Adipose tissue (tissue), 3 donors: ENCODE data around the gene AFF2. TPM values are rescaled to one million over a fixed set of nuclear protein-coding genes. Genes with fewer than 3 reads are reported as not detected.

Experiments used
- H3K27ac ChIP-seq: one replicate; pipeline ENCODE4 v1.5.1; 2013; ENCODE audit warnings: low read depth, low read length
- WGBS, 3 donors: extraction: QIAGEN DNeasy Blood & Tissue Kit; methylation state at CpG; one replicate each; pipeline ENCODE4 v1.1.7; 2013; 5-methylcytosine and 5-hydroxymethylcytosine counted together
- polyA plus RNA-seq, 3 donors: library from polyadenylated mRNA; stranded (reverse); fragments of 200-250 nt; gene quantifications; one replicate each; pipeline ENCODE4 v1.2.3, GENCODE V29; 2013
- donor health status: healthy with polysubstance abuse.
- donor health status: Bipolar disorder and iron deficiency.
- donor health status: healthy.

The AFF2 gene
- polyA plus RNA-seq, 3 donors, result 0.13 to 2.5 (median 2.0) TPM

DNA sequence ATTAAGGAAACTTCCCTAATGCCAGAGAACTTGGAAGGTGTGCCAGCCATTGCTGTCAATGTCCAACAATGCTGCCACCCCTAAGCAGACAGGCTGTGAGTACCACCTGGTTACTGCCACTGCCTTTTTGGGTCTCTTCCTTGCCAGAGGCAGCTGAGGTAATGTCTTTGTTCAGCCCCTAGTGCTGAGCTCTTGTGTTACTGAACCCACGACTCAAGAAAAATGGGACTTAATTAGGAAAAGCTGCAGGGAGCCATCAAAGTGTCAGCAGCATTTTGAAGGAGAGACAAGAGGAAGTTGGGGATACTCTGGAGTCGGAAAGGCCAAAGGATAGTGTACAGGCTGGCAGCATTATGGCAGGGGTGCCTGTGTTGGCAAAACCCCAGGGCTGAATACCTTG lies 283.7 kb downstream of the AFF2 start:
- 49 to 77% (median 74%) methylated on average over 2 of the region's 2 CpGs for WGBS, 3 donors
- no peak overlapping the region for H3K27ac ChIP-seq

DNA sequence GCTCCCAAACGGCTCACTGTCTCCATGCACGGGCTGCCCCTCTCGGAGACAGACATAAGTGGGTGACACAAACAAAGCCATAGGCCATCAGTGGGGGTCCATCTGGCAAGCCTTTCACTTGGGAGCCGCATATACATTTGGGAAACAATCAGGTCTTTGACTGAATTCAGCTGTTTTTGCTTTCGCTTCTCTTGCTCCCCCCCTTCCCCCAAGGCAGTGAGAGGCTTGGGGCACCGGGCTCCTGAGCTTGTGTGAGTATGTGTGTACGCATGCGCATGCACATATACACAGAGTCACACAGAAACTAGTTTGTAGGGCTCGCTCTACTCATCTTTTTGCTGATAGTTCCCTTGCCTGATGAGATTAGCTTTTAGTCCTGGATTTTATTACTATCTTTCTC lies 284.4 kb downstream of the AFF2 start:
- WGBS, 3 donors, result 57 to 80% (median 70%) methylated on average over 9 of the region's 9 CpGs
- no peak overlapping the region for H3K27ac ChIP-seq

DNA sequence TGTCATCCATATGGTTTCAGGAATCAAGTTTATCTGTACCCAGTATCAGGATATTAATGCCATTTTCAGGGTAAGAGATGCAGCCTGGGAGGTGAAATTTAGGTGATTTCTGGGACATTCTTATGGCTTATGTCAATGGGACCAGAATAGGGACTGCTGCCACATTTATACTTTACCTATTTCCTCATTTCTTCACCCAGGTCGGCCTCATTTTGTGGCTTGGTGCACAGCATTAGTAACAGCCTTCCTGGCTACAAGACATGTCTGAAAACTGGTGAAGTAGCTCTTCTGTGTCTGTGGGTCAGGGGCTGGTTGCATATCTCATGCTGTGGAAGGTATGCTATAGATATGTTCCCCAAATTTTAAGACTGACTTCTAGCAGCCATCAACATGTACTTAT lies 284.8 kb downstream of the AFF2 start:
- WGBS, 3 donors, result 46 to 63% (median 55%) methylated on average over 1 of the region's 1 CpG

DNA sequence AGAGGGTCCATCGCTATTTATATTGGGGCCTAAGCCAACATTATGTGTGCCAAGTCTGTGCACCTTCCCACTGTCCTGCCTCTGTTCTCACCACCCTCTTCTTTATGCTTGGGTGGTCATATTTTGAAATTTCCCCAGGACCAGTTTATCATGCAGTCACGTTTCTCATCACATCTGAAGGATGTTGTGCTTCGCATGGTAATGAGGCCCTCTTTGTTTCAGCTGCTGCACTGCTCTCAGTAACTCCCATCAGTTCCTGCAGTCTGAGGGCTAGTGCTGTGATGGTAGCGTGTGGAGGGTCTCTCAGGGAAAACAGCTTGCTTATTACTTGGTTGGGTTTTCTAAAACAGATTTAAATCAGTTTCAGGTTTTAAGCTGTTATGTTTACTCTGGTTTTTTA lies 288.0 kb downstream of the AFF2 start:
- H3K27ac ChIP-seq, result no peak overlapping the region
- WGBS, 3 donors, result 64 to 83% (median 69%) methylated on average over 4 of the region's 4 CpGs

More for the DNA sequence above, 284.8 kb downstream of the AFF2 start:
- H3K27ac ChIP-seq, result no peak overlapping the region

DNA sequence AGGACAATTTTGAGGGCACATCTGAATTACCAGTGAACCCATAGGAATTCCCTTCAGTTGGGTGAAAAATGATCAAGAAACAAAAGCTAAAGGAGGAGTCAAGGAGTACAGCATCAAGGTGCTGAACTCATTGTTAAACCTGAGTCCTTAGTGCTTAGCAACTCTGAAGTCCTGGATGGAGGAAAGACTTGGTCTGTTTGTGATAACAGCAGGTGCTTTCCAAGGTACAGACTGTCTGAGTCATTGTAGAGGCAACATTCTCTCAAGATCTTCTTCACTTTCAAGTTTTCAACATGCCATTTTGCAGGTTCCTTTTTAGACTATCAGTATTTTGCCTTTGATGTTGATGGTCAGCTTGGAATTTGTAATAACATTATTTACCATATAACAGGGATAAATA lies 293.9 kb downstream of the AFF2 start:
- H3K27ac ChIP-seq, result no peak overlapping the region

DNA sequence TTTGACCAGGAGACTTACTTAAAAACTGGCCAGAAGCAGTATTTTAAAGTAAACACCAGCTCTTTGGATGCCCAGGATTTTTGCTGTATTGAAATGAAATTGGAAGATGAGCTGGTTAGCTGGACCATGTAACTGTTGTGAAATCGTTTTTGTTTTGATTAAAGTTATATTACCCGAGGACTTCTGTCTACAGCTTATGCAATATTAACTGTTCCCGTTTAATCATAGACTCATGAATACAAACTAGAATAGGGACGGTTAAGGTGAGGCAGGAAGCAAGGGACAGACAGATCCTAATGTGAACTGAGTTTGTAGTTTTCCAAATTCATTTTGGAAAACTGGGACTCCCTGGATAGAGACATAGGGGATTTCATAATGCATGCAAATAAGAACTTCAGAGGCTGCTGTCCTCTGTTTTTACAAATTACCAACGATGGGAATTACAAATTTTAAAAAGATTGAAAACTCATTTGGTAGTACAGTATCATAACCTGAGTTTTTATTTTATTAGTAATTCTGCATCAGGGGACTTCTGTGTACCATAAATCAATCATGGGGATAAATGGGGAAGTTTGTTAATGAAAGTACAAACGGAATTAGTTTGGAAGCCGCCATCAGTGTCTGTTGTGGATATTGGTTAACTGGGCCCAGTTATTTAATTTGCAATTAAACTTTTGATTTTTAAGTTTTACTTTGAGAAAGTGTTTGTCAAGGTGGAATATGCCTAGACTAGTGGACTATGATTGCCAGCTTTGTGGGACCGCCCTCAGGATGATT lies 304.4 kb downstream of the AFF2 start:
- WGBS, 3 donors, result 48 to 52% (median 50%) methylated on average over 8 of the region's 8 CpGs
- no peak overlapping the region for H3K27ac ChIP-seq

DNA sequence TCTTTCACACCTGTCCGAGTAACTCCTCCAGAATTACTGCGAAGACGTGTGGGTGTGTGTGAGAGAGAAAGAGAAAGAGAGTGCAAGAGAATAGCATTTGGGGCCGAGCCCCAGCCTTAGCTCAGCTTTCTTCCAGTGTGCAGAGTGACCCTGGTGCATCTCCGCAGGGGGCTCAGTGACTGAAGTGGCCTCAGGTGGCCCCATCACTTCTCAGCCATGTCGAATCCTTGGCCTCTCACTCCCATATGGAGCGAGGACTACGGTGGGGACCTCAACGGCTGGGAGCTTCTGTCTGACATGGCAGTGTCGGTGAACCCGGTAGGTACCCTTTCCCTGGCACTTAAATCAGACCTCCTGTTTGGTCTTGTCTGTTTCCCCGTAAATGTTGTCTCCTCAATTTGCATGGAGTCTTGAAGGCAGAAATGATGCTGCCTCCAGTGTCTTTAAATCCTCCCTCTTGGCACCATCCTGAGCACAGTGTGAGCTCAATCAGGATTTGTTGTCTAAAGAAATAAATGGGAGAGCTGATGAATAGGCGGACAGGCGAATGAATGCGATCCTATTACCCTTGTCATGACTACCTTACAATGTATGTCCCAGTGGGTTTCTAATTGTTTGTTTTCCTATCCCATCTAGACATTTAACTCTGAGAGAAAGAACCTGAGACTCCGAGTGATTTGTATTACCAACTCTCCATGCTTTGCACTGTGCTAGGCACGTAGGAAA lies 305.9 kb downstream of the AFF2 start:
- H3K27ac ChIP-seq, result no peak overlapping the region
- WGBS, 3 donors, result 68 to 91% (median 83%) methylated on average over 13 to 17 of the region's 17 CpGs

DNA sequence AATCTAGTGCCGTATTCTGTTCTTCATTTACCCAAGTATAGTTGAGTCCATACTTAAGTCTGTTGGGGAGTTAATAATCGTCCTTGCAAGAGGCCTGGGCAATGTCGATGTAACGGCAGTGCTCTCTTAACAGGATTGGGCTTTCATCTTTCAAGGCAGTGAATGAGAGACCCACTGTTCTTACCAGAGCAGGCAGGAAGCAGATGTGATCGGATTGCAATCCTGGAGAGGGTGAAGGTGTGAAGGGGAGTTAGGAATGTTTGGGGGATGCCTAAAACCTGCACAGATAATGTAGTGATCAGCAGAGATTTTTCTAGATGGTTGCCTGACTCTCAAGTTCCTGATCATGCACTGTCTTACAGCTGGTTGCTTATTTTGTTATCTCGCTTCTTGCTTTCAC lies 308.4 kb downstream of the AFF2 start:
- 56 to 69% (median 64%) methylated on average over 6 of the region's 6 CpGs for WGBS, 3 donors
- no peak overlapping the region for H3K27ac ChIP-seq

DNA sequence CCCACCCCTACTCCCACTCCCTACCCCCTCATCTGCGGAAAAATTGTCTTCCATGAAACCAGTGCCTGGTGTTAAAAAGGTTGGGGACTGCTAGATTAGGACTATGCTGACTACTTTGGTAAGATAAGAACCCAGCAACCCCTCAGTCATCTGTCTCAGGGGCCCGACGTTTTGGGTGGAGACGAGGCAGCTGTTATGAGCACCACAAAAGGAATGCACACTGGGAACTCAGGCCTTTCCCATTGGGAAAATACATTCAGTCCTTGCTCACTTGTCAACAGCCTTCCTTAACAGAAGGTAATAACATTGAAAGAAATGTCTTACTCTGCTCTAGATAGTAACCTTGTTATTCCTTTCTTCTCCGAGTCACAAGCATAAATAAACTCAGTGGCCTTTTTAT lies 310.8 kb downstream of the AFF2 start:
- H3K27ac ChIP-seq, result no peak overlapping the region
- 39 to 73% (median 69%) methylated on average over 5 of the region's 5 CpGs for WGBS, 3 donors

DNA sequence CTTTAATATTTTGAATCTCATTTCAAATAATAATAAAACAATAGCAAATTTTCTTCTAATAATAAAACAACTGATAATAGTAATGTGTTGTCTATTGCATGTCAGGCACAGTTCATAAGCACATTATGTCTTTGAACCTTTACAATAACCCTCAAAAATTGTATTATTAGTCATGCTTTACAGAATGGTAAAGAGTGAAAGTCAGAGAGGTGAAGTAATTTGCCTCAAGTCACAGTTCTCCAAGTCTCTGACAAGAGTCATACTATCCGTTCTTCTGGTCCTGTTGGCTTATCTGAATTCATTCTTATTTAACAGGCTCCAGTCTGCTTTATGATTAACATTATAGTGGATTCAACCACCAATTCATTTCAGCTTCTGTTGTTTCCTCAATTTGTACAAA lies 313.0 kb downstream of the AFF2 start:
- H3K27ac ChIP-seq, result no peak overlapping the region
- 63 to 86% (median 67%) methylated on average over 1 of the region's 1 CpG for WGBS, 3 donors

DNA sequence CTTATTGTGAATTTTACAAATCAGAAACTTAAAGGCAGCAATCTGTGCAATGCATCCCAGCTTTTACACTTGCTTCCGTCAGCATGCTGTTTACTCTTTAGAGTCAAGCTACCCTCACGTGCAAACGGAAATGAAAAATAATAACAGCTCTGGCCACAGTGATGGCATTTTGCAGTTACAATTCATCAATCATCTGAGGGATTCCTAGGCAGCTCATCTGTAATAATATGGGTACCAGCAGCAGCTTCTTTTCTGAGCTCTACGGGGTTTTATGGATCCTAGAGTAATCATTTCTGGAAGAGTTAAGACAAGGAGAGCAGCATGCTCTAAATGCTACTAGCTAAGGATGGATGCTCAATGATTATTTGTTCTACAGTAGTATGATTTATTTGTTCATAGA lies 313.6 kb downstream of the AFF2 start:
- no peak overlapping the region for H3K27ac ChIP-seq
- WGBS, 3 donors, result 62 to 84% (median 72%) methylated on average over 4 of the region's 4 CpGs

DNA sequence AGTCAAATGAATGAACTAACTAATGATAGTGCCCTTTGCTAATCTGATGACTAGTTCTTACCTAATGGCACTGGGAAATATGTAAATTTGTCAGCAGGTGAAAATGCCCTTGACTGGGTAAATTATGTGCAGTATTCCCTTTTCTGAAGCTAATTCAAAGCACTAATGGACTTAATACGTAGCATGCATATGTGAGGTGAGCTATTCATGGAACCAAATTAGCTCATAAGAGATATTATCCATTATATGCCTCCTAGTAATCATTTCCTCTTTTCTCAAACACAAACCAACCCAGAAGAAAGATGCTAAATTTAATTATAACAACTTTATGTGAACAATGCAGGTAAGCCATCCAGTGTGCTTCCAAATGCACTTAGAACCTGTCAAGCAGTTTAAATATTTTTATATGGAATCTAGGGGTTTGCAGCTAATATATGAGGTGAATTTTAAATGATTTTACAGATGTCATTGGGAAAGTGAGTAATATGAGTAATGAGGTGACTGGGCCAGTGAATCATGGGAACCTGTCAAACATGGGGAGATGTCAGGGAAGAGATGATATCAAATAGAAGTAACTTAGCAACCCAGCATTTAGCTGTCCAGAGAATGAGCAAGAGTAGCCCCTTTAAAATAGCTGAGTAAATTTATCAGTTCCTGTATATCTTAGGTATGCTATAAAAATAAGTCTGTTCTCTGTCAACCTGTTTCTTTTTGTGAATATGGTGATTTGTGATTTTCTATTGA lies 315.0 kb downstream of the AFF2 start:
- H3K27ac ChIP-seq, result no peak overlapping the region
- 60 to 85% (median 74%) methylated on average over 1 of the region's 1 CpG for WGBS, 3 donors

DNA sequence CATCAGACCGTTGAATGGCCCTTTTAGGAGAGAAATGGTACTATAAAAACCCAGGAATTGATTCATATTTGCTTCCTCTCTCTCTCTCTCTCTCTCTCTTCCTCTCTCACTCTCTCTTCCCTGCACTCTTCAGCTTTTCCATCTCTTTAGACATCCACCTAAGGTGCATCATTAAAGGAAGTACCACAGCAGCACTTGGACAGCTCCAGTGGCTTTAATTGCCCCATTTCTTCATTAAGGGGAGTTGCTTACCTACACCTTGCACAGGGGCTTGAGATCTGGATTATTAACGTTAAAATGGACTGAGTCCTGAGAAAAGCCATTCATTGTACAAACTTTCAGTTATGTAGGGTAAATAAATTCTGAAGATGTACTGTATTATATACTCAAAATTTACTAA lies 323.6 kb downstream of the AFF2 start:
- no peak overlapping the region for H3K27ac ChIP-seq
- WGBS, 3 donors, result 58 to 81% (median 69%) methylated on average over 2 of the region's 2 CpGs

DNA sequence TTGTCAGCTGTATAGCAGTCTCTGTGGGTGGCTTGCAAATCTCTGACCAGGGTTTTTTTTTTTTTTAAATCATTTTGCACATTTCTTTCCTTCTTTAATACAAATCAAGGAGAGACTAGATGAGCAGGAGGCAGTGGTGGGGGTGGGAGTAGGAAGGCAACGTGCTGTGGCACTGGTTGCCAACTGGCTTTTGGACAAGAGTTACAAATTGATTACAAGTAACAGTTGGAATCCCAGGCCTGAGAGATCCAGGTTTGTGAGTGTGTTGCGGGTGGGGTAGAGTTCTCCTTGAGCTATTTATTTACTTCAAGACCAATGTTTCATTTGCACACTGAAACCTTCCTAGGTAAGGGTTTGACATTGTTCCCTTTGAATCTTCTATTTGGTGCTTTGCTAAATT lies 325.3 kb downstream of the AFF2 start:
- WGBS, 3 donors, result 25 to 68% (median 60%) methylated on average over 2 of the region's 2 CpGs
- H3K27ac ChIP-seq, result no peak overlapping the region

DNA sequence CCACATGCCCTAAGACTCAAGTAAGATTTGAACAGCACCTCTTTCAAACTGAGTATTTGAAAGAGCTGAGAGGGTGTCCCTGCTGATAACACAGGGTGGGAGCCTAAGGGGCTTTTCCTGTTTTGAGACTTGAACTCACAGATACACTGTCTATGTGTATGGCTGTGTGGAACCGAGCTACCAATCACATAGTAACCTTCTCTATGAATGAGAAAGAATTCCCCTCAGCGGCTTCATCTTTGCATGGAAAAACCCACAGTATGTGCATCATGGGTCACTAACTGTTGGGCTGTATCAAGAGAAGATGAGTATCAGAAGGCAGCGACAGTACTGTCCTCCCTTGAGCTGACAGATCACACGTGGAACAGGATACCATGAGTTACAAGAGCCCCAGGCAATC lies 336.3 kb downstream of the AFF2 start:
- no peak overlapping the region for H3K27ac ChIP-seq
- WGBS, 3 donors, result 58 to 68% (median 63%) methylated on average over 4 of the region's 4 CpGs

DNA sequence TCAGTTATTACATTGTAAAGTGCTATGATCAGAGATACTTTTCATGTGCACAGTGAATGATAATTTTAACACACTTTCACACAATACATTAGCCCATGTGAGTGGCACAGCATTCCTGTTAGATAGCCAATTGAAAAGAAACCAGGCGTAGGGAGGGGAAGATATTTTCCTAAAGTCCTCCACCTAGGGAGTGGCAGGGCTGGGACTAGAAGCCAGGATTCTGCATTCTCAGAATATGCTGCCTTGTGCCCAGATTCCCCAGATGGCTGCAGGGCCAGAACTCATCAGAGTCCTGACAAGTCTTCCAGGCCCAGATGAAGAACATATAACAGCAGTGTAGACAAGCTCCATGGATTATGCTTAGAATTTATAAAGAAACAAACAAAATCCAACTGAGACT lies 350.2 kb downstream of the AFF2 start:
- no peak overlapping the region for H3K27ac ChIP-seq
- WGBS, 3 donors, result 67 to 86% (median 69%) methylated on average over 1 of the region's 1 CpG

DNA sequence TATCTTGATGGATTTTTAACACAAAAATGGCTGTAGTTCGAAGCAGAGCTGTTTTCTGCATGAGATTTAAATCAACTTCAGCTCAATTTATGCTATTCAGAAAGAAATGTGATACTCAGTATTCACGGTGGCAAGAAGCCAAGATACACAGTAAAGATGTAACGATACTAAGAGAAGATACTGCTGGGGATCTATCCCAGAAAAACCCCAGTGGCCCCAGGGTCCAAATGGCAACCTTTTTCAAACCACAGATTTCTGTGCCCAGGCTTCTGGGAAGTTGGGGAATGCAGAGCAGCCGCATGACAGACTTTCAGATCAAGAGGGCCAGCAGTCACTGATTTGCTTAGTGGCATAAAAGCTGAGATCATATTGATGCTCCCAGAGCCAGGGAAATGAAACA lies 353.9 kb downstream of the AFF2 start:
- WGBS, 3 donors, result 36 to 59% (median 53%) methylated on average over 4 of the region's 4 CpGs
- no peak overlapping the region for H3K27ac ChIP-seq

DNA sequence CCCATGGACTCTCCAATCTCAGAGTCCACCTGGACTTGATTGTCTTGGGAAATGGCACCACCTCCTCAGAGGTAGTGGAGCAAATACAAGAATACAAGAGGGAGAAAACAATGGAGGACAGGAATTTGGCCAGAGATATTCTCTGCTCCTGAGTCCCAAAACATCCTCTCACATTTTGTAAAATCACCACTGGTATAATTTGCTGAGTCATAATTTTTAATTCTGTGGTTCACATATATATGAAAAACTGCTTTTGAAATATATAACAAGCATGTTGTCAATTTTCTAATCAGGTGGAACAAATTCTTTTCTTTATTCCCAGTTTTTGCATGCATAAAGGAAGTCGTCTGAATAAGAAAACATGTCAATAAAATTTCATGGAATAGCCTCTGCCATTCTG lies 356.1 kb downstream of the AFF2 start:
- WGBS, 3 donors, result 36 to 65% (median 53%) methylated on average over 1 of the region's 1 CpG
- no peak overlapping the region for H3K27ac ChIP-seq
